LHCN-M2 (cell line): ENCODE measurements around the gene ALDH1B1. TPM values are rescaled to one million over a fixed set of nuclear protein-coding genes. Genes with fewer than 3 reads are reported as not detected.

ENCODE experiments used
- DNase-seq: peaks from one replicate; pipeline ENCODE4 v3.0.0-alpha.2; 2012; ENCODE audit warnings: low read depth
- total RNA-seq: library from RNA; depleted of rRNA; stranded (reverse); fragments of >200 nt; gene quantifications from 2 replicates; pipeline ENCODE4 v1.2.3, GENCODE V29; 2014; rRNA removed

ALDH1B1 gene
- total RNA-seq, 1 experiment from 2014 or later, result 47.6 TPM

DNA sequence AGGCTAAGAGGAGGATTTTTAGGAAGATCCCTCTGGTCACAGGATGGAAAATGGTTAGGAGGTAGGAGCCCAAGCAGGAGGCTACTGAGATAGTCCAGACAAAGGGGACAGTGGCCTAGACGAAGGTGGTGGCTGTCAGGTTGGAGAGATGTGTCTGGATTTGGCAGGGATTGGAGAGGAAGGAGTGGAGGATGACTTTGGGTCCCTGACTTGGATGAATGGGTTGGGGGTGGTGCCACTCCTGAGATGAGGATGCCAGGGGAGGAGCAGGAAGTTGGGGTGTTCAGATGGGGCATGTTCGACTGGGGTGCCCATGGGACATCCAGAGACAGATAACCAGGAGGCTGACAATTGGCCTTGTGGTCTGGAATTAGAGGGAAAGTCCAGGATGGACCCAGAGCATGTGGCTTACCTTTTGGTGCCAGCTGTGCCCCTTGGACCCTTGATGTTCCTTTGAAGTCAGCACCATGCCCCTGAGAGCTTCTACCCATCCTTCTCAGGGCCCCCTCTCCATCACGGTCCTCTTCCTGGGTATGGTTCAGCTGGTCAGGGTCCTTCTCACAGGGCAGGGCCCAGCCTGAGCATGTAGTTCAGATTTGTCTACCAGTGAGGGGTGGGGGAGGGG is 46.9 kb downstream of the ALDH1B1 start:
- DNase-seq, result no peak

DNA sequence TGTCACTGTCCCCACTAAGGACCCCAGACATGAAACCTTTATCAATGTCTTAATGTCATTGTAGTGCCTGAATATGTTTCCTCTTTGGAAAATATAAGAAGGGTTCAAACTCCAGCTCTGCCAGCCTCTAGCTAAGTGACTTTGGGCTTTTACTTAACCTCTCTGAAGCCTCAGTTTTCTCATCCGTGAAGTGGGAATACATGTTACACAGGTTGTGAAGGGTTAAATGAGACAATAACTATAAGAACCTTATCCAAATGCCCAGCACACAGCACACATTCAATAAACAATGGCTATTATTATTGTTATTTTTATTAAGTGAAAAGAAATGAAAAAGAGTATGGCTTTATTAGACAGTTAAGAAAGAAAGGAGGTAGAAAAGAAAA is 47.4 kb downstream of the ALDH1B1 start:
- no peak for DNase-seq

DNA sequence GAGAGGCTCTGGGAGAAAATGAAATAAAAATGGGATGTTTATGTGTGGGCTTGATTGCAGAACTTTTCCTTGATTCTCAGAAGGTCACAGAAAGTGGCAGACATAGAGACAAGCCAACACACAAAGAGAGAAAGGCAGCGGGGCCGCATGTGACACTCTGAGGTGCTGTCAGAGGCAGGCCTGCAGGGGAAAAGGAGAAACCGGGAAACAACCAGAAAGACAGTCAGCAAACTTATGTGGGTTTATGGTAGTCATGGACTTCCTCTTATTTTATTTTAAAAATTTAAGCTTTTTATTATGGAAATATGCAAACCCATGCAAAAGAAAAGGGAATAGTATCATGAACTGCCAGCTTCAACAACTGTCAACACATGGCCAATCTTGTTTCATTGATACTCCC is 48.0 kb downstream of the ALDH1B1 start:
- DNase-seq, result no peak

DNA sequence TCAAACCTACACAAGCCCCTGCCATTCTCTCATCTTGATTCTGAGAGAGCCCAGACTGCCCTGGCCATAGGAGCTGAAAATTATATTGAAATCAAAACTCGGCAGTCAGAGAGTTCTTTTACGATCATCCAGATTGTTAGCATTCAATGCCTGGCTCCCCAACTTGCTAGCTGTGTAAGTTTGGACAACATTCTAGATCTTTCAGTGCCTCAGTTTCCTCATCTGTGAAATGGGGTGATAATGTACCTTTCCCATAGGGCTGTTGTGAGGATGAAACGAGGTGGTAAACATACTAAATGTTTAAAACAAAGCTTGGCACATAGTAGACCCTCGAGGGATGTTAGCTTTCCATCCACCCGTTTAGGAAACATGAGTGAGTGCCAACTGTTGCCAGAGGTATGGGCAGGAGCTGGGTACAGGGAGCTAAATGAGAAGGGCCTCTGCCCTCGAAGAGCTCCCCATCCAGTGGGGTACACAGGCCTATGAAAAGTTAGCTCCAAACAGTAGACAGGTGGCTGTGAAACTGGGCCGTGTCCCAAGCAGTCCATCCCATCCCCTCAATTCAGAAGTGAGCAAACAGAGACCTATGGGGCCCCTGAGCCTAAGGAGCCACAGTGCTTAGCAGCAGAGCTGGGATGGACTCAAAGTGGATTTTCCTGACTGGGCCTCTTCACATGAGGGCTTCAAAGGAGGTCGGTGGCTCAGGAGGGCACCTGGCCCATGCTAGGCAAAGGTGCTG is 49.0 kb downstream of the ALDH1B1 start:
- DNase-seq, result no peak

DNA sequence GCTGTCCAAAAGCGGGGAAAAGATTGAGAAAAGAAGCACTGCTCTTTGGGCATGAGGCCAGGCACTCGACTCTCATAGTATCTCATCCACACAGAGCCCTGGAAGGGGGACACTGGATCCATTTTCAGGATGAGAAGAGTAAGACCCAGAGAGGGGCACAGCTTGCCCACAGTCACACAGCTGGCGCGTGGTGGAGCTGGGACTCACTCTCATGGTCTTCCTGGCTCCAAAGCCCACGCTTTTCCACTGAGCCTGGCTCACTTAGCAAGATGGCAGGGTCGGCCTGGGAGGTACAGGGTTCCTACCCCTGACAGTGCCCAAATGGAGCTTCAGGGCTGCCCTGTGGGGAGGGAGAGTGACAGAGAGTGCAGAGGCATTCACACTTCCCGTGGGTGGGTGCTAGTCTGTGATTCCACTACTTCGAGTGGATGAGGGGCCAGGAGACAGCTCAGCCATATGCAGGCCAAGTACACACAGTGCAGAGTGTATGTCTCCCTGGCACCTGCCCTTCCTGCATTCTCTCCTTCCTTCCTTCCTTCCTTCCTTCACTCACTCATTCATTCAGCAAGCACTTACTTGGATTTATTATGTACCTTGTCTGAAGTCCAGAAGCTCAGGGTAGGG is 50.1 kb downstream of the ALDH1B1 start:
- no peak for DNase-seq

DNA sequence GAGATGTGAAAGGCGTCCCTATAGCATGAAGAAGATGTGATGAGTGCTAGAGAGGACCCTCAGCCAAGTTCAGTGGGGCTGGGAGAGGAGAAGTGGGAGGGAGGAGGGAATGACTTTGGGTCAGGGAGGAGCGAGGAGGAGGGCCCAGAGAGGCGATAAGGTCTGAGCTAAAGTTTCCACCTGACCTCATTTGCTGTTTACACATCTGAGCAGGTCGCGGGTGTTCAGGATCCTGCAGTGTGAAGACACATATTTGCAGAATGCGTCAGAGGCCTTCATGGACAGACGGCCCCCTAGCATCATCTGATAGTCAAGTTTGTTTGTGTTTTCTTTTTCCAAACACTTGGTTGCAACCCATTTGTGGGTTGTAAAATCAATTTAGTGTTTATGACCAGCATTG is 50.7 kb downstream of the ALDH1B1 start:
- DNase-seq, result peak; percentile 31

DNA sequence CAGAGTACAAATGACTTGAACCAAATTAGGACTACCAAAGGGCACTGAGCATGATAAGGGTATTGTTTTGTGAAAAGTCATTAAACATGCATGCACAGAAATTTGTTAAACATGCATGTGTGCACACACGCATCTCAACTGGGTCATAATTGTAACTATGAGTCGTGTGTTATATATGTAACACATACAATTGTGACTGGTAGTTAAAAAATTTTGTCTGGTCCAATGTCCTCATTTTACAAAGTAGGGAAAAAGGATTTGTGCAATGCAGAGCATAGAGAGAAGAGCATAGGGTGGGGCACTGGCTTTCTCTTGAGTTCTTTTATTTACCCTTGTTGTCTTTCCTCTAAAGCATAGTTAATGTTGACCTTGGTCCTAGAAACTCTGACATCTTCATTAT is 51.1 kb downstream of the ALDH1B1 start:
- DNase-seq, result no peak

DNA sequence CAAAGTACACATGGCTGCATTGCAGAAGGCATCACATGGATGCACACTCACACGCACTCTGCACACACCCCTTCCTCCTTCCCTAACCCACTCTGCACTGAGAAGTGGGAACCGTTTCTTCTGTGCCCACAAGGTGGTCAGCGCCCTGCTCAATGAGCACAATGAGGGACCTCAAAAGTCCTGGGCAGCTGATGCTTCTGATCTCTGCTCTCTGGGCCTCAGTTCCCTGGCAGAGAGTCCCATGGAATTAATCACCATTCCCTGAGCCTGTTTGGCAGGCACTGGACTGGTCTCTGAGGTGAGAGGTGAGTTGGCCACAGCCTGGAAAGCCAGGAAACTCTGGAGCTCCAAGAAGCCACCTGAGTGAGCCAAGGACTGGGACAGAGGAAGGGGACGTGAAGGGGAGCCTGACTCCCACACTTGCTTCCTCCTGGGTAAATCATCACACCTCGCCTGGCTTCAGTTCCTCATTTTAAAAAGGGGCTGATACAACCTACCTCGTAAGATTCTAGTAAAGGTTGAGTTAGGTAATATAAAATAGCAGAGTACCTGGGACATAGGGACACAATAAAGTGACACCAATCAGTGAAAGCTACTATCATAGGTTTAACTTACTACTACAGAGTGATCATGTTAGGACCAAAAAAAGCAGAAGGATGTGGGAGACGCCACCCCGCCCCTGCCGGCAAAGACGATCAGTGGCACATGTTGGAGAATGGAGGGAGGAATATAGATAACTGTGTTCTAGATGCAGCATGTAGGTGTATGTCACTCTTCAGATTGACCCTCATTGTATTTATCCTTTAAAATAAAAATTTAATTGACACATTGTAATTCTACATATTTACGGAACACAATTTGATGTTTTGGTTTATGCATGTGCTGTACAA is 52.9 kb downstream of the ALDH1B1 start:
- DNase-seq, result no peak

DNA sequence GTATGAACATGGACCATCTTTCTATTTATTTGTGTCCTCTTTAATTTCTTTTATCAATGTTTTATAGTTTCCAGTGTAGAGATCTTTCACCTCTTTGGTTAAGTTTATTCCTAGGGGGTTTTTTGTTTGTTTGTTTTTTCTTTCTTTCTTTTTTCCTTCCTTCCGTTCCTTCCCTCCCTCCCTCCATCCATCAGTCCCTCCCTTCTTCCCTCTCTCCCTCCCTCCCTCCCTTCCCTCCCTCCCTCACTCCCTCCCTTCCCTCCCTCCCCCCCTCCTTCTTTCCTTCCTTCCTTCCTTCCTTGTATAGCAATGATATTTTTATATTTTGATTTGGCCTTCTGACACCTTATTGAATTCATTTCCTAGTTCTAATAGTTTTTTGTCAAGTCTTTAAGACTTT is 55.2 kb downstream of the ALDH1B1 start:
- DNase-seq, result no peak

Other genes starting within 250 kb of the ALDH1B1 start
- 2.8 and 6.2 TPM in 2 replicates for gene IGFBPL1, start 31.8 kb downstream of the ALDH1B1 start, total RNA-seq
- 0.19 and 0.34 TPM in 2 replicates for gene ANKRD18A, start 227.9 kb downstream of the ALDH1B1 start, total RNA-seq